Suprapubic skin (tissue), 4 donors: ENCODE results near the gene WDR89. TPM values are rescaled to one million over a fixed set of nuclear protein-coding genes. Genes with fewer than 3 reads are reported as not detected.

Experiments used
- DNase-seq, 2 donors: peaks; one replicate each; pipeline ENCODE4 v3.0.0-alpha.2; 2019; ENCODE audit warnings: low spot score in 2 of 2
- H3K27ac ChIP-seq: fragments of 200-600 bp; sonication (generic); one replicate; pipeline ENCODE4 v1.5.1; 2019
- H3K27me3 ChIP-seq: fragments of 200-600 bp; sonication (generic); one replicate; pipeline ENCODE4 v1.5.1; 2019
- H3K36me3 ChIP-seq: fragments of 200-600 bp; sonication (generic); one replicate; pipeline ENCODE4 v1.5.1; 2019
- H3K4me1 ChIP-seq: fragments of 200-600 bp; sonication (generic); one replicate; pipeline ENCODE4 v1.5.1; 2019
- H3K4me3 ChIP-seq: fragments of 200-600 bp; sonication (generic); one replicate; pipeline ENCODE4 v1.5.1; 2019; ENCODE audit warnings: mild to moderate bottlenecking
- H3K9me3 ChIP-seq: fragments of 200-600 bp; sonication (generic); one replicate; pipeline ENCODE4 v1.5.1; 2019
- EP300 ChIP-seq: sonication (generic); formaldehyde crosslinking; IDR thresholded peaks from one replicate; pipeline ENCODE4 v1.6.1; 2017; ENCODE audit warnings: antibody characterized with exemption
- POLR2A ChIP-seq, 2 donors: fragments of 450-650 bp; IDR thresholded peaks; one replicate each; pipeline ENCODE4 v1.6.1; 2017; ENCODE audit warnings: antibody characterized with exemption in 2 of 2, mild to moderate bottlenecking in 2 of 2, moderate library complexity in 2 of 2
- POLR2AphosphoS5 ChIP-seq, 3 donors: sonication (generic); formaldehyde crosslinking; IDR thresholded peaks; one replicate each; pipeline ENCODE4 v1.6.1; 2017; ENCODE audit warnings: antibody characterized with exemption in 3 of 3
- WGBS: methylation state at CpG from one replicate; pipeline ENCODE4 v1.1.5; 2018; 5-methylcytosine and 5-hydroxymethylcytosine counted together
- total RNA-seq, 4 donors: library from RNA; depleted of rRNA; stranded (reverse); fragments of >200 nt; gene quantifications; one replicate each; pipeline ENCODE4 v1.1.0, GENCODE V29; 2016
- TF ChIP-seq, protein P1 (sequence below), 2 donors: fragments of 200-600 bp in 1 of 2; fragments of 450-650 bp in 1 of 2; sonication (generic) in 1 of 2; IDR thresholded peaks; one replicate each; pipeline ENCODE4 v1.5.1; 2016 to 2019; ENCODE audit warnings: antibody characterized with exemption in 2 of 2, mild to moderate bottlenecking in 1 of 2, moderate library complexity in 1 of 2

WDR89 gene
- total RNA-seq, 4 donors from 2014 or later = 4.7 to 6.5 (median 6.0) TPM

DNA sequence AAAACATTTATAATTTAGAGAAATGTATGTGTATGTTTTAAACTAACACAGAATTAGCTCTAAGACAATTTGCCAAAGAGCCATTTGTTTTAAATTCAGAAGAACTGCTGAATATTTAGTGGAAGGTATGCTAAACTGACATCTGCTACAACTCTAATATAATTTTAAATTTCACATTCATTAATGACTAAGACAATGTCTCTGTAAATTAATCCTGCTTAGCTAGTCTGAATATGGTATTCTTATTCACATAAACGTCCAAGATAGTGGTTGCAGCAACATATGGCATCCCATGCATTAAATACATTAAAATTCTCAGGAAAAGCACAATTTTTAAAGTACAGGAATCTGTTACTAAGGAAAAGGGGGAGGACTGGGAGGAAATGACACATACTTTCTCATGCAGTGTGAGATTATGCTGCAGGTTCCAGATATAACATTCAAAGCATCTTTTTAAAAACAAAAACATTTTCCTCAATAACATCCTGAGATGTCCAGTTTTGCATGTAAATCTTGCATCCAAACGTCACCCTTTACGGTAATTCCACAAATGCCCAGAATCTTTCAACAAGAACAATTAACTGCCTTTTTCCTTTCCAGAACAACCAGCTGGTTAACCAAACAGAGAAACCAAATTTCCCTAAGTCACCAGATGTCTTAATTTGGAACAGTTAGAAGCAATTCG, 26.9 kb downstream of the WDR89 start:
- H3K4me3 ChIP-seq = no peak overlapping the region
- peaks cover 10% of the 10 kb centered on the region for H3K4me1 ChIP-seq
- no peak for TF ChIP-seq EP300
- TF ChIP-seq, protein P1, sequence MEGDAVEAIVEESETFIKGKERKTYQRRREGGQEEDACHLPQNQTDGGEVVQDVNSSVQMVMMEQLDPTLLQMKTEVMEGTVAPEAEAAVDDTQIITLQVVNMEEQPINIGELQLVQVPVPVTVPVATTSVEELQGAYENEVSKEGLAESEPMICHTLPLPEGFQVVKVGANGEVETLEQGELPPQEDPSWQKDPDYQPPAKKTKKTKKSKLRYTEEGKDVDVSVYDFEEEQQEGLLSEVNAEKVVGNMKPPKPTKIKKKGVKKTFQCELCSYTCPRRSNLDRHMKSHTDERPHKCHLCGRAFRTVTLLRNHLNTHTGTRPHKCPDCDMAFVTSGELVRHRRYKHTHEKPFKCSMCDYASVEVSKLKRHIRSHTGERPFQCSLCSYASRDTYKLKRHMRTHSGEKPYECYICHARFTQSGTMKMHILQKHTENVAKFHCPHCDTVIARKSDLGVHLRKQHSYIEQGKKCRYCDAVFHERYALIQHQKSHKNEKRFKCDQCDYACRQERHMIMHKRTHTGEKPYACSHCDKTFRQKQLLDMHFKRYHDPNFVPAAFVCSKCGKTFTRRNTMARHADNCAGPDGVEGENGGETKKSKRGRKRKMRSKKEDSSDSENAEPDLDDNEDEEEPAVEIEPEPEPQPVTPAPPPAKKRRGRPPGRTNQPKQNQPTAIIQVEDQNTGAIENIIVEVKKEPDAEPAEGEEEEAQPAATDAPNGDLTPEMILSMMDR (IDR thresholded peaks at IDR 0.05) = no peak
- TF ChIP-seq POLR2A (IDR thresholded peaks at IDR 0.05) = no peak
- no peak for TF ChIP-seq POLR2AphosphoS5 (IDR thresholded peaks at IDR 0.05)
- no peak overlapping the region for H3K27ac ChIP-seq
- no peaks in the 10 kb centered on the region for H3K27me3 ChIP-seq
- no peaks in the 10 kb centered on the region for H3K9me3 ChIP-seq
- 46% methylated on average over 4 of the region's 4 CpGs for WGBS
- no peak for DNase-seq
- H3K36me3 ChIP-seq = no peaks in the 10 kb centered on the region

DNA sequence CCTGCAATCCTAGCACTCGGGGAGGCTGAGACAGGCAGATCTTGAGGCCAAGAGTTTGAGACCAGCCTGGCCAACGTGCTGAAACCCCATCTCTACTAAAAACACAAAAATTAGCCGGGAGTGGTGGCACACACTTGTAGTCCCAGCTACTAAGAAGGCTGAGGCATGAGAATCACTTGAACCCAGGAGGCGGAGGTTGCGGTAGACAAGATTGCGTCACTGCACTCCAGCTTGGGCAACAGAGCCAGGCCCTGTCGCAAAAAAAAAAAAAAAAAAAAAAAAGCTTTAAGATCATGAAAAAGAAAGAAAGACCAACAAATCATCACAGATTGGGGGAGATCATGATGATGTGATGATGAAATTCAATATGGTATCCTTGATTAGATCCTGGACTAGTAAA, 30.6 kb downstream of the WDR89 start:
- TF ChIP-seq, protein P1 (IDR thresholded peaks at IDR 0.05) = no peak
- TF ChIP-seq EP300 (no peak), POLR2AphosphoS5 (IDR thresholded peaks at IDR 0.05) (no peak), POLR2A (IDR thresholded peaks at IDR 0.05) (no peak)
- 98% methylated on average over 4 of the region's 7 CpGs for WGBS
- H3K36me3 ChIP-seq = no peaks in the 10 kb centered on the region
- H3K4me3 ChIP-seq = no peak overlapping the region
- H3K4me1 ChIP-seq = peaks cover 8% of the 10 kb centered on the region
- DNase-seq = no peak
- no peak overlapping the region for H3K27ac ChIP-seq
- H3K27me3 ChIP-seq = no peaks in the 10 kb centered on the region
- H3K9me3 ChIP-seq = no peaks in the 10 kb centered on the region

DNA sequence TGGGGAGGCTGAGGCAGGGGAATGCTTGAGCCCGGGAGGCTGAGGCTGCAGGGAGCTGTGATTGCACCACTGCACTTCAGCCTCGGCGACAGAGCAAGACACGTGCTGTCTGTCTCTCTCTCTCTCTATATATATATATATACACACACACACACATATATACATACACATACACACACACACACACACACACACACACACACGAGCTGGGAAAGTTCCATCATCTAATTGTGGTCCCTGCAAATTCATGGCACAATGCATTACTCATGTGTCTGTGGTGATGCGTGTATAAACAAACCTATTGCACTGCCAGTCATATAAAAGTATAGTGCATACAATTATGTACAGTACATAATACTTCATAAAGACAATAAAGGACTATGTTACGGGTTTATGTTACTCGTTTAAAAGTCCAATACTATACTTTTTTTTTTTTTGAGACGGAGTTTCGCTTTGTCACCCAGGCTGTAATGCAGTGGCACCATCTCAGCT, 36.6 kb downstream of the WDR89 start:
- Histone ChIP-seq H3K36me3 (peaks cover 4% of the 10 kb centered on the region), H3K27me3 (no peaks in the 10 kb centered on the region), H3K9me3 (no peaks in the 10 kb centered on the region), H3K4me1 (no peaks in the 10 kb centered on the region), H3K27ac (no peak overlapping the region), H3K4me3 (no peak overlapping the region)
- WGBS = 90% methylated on average over 10 of the region's 10 CpGs
- no peak for DNase-seq
- TF ChIP-seq POLR2AphosphoS5 (IDR thresholded peaks at IDR 0.05) (no peak), POLR2A (IDR thresholded peaks at IDR 0.05) (no peak), EP300 (no peak)
- TF ChIP-seq, protein P1 (IDR thresholded peaks at IDR 0.05) = no peak

DNA sequence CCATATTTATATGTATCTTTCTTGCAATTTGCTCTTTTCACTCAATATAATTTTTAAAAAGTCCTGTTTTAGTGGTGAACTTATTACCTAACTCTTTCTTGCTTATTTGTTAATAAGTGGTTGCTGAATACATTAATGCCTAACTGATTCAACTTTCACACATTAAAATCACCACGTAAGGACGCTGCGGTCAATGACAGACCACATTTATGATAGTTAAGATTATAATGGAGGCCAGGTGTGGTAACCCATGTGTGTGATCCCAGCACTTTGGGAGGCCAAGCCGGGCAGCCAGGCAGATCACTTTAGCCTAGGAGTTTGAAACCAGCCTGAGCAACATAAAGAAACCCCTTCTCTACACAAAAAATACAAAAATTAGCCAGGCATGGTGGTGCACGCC, 37.0 kb downstream of the WDR89 start:
- Histone ChIP-seq H3K36me3 (peaks cover 6% of the 10 kb centered on the region), H3K4me1 (no peaks in the 10 kb centered on the region), H3K27me3 (no peaks in the 10 kb centered on the region), H3K27ac (no peak overlapping the region), H3K4me3 (no peak overlapping the region), H3K9me3 (no peaks in the 10 kb centered on the region)
- 95% methylated on average over 5 of the region's 5 CpGs for WGBS
- DNase-seq = no peak
- TF ChIP-seq EP300 = no peak
- TF ChIP-seq POLR2AphosphoS5 (IDR thresholded peaks at IDR 0.05) = no peak
- TF ChIP-seq, protein P1 (IDR thresholded peaks at IDR 0.05) = no peak
- TF ChIP-seq POLR2A (IDR thresholded peaks at IDR 0.05) = no peak

DNA sequence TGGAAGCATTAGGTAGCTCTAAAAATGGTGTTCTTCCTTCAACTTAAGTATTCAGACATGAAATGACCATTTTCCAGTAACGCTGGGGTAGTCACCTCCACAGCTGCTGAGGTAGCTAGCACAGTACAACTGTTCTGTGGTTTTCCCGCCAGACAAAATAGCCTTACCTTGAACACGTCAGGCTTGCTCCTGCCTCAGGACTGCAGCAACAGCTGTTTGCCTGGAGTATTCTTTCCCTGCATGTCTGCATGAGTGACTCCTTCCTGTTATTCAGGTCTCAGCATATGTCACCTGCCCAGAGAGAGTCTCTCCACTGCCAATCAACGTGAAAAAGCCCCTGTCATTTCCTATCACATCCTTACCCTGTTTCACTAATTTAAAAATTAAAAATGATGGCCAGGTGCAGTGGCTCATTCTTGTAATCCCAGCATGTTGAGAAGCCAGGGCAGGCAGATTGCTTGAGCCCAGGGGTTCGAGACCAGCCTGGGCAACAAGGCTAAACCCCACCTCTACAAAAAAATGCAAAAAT, 37.9 kb downstream of the WDR89 start:
- 90% methylated on average over 5 of the region's 5 CpGs for WGBS
- Histone ChIP-seq H3K9me3 (no peaks in the 10 kb centered on the region), H3K4me1 (no peaks in the 10 kb centered on the region), H3K27ac (no peak overlapping the region), H3K4me3 (no peak overlapping the region), H3K27me3 (no peaks in the 10 kb centered on the region), H3K36me3 (peaks cover 14% of the 10 kb centered on the region)
- no peak for DNase-seq
- TF ChIP-seq, protein P1 (IDR thresholded peaks at IDR 0.05) = no peak
- TF ChIP-seq EP300 (no peak), POLR2AphosphoS5 (IDR thresholded peaks at IDR 0.05) (no peak), POLR2A (IDR thresholded peaks at IDR 0.05) (no peak)
